DOHH2 (cell line): Measurements from ENCODE around the gene APOH.

Experiments
- EZH2phosphoT487 ChIP-seq: fragments of 200-600 bp; sonication (generic); IDR thresholded peaks from 2 replicates; pipeline ENCODE4 v1.6.1; 2017; ENCODE audit warnings: borderline replicate concordance, mild to moderate bottlenecking, antibody characterized with exemption, low read length, moderate library complexity, mixed read lengths
- TF ChIP-seq, protein P1 (sequence below): fragments of 200-600 bp; sonication (generic); IDR thresholded peaks from one replicate; pipeline ENCODE4 v1.5.1; 2014; ENCODE audit warnings: antibody characterized with exemption, mild to moderate bottlenecking, low read depth, low read length; ENCODE audit not compliant: poor library complexity, severe bottlenecking

DNA sequence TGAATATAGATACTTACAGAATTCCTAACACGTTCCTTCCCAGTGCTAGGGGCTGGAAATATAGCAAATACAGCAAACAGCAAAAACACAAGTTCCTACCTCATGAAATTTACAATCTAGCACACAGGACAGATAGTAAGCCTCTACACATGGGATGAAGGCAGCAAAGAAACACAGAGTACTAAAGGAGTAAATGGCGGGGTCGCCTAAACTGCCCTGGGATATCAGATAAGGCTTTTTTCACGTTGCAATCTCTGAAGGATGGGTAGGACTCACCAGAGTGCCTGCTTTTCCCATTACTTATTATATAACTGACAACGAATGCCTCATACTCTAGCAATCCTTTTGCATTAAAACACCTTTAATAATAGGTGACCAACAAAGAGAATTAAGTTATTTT is 57.1 kb downstream of the APOH start:
- TF ChIP-seq, protein P1, sequence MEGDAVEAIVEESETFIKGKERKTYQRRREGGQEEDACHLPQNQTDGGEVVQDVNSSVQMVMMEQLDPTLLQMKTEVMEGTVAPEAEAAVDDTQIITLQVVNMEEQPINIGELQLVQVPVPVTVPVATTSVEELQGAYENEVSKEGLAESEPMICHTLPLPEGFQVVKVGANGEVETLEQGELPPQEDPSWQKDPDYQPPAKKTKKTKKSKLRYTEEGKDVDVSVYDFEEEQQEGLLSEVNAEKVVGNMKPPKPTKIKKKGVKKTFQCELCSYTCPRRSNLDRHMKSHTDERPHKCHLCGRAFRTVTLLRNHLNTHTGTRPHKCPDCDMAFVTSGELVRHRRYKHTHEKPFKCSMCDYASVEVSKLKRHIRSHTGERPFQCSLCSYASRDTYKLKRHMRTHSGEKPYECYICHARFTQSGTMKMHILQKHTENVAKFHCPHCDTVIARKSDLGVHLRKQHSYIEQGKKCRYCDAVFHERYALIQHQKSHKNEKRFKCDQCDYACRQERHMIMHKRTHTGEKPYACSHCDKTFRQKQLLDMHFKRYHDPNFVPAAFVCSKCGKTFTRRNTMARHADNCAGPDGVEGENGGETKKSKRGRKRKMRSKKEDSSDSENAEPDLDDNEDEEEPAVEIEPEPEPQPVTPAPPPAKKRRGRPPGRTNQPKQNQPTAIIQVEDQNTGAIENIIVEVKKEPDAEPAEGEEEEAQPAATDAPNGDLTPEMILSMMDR = no peak
- TF ChIP-seq EZH2phosphoT487 = no peak
